HG03571 (cell line): ENCODE data around the gene CCDC57.
"Not testable (repeated sequence)": the region's sequence is repeated elsewhere in the genome, so short reads cannot be mapped to it uniquely, and the experiment has no call there.

Experiments
- ATAC-seq: cut with Tn5 transposase; IDR thresholded peaks from one replicate; pipeline ENCODE4 v1.9.1; 2021; ENCODE audit not compliant: unreplicated experiment

CCDC57 gene

DNA sequence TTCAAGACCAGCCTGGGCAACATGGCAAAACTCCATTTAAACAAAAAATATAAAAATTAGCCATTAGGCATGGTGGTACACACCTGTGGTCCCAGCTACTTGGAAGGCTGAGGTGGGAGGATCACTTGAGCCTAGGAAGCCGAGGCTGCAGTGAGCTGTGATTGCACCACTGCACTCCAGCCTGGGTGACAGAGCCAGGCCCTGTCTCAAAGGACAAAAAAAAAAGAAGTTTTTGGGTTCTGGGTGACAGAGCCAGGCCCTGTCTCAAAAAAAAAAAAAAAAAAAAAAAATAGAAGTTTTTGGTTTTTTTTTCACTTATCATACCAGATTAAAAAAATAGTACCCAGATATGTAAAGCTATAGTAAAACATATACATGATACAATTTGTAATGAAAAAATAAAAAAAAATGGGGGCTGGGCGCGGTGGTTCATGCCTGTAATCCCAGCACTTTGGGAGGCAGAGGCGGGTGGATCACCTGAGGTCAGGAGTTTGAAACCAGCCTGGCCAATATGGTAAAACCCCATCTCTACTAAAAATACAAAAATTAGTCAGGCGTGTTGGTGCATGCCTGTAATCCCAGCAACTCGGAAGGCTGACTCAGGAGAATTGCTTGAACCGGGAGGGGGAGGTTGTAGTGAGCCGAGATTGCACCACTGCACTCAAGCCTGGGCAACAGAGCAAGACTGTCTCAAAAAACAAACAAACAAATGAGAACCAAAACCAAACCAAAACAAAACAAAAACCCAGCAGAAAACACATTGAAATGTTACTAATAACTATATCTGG is 79.3 kb downstream of the CCDC57 start:
- not testable (repeated sequence) for ATAC-seq

DNA sequence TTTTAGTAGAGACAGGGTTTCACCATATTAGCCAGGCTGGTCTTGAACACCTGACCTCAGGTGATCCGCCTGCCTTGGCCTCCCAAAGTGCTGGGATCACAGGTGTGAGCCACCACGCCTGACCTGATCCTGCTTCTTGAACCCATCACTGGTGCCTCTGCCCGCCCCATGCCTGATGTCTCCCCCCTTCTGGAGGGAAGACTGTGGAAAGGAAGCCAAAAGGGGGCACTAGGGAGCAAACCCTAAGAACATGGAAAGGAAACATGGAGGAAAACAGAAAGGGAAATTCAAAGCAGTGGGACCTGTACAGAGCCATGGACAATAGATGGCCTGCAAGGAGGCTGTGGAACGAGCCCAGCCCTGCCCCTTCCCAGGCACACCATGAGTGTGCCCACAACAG is 83.5 kb downstream of the CCDC57 start:
- no peak for ATAC-seq

DNA sequence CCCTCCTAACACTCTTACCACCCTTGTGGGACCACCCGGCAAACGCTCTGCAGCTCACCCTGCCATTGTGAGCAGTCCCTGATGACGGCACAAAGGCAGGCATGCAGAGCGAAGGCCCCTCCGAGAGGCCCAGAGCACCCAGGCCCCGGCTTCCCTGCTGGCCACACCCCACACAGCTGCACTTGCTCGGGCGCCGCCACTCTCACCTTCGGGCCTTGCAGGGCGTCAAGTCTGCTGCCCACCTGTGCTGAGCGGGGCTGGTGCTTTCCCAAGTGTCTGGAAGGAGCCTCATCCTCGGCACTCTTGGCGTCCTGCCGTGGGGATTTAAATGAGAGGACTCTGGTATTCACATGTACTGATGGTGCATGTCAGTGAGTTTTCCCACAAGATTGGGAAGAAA is 84.4 kb downstream of the CCDC57 start:
- ATAC-seq: no peak

DNA sequence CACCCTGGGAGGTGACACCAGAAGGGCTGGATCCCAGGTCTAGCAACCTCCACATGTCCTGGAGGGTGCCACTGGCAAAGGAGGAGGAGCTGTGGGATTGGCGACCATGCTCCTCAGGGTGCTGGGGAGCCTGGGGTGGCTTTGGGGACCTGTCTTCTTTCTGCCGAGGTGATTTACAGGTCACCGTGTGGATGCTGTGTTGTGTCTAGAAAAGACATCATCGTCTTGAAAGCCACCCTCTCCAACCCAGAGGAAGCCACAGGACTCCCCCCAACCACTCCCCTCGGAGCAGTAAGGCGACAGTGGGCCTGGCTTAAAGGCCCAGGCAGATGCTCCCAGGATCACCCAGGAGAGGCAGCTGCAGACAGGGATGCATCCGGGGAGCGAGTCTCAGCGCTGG is 84.9 kb downstream of the CCDC57 start:
- no peak for ATAC-seq

DNA sequence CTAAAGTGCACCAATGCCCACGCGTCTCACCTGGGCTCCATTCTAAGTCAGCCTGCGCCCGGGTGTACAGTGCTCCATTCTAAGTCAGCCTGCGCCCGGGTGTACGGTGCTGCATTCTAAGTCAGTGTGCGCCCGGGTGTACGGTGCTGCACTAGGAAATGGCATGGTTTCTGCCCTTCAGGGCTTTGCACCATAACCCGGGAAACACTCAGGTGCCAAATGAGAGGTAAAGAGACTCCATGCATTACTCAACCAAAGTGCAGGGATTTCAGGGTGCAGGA is 85.4 kb downstream of the CCDC57 start:
- no peak for ATAC-seq

DNA sequence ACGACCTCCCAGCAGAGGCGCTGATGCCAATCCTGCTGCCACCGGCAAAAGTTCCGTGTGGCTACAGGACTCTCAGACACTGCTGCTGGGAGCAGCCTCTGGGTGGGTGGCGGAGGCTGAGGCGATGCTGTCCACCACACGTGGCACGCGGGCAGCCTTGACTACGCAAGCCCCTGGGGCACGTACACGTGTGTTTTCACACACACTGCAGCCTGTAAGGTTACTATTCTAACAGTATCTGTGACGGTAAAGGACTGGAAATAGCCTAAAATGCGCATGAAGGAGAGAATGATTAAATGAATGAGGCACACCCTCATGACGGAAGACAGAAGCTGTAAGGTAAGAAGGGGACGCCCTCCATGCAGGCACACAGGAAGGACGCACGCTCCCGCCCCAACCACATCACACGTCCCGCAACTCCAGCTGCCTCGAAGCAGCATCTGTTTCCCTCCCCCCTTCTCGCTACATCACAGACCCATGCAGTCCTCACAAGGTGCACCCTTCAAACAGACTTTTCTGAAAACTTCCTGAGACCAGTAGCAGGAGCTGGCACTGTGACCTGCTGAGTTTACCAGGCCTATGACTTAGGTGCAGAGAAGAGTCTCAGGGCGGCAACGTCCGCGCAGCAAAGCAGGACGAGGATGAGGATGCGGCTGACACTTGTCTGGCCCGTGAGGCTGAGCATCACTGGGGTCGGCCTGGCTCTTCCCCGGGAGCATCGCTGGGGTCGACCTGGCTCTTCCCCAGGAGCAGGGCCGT is 85.9 kb downstream of the CCDC57 start:
- no peak for ATAC-seq

DNA sequence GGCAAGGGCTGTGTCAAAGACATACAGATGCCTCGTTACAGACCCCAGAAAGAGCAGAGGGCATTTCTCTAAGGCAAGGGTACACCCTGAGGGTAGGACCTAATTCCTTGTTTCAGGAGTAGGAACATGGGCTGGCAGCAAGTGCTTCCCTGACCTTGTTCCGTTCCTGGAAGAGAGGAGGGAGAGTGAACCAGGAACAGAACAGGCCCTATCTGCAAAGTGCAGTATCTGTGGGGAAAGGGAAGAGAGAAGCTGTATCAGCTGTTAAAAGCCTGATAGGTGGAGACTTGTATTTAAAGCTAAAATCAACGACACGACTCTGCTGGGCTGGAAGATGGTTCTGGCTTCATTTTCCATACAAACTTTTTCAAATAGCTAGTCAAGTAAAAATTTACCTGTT is 88.5 kb downstream of the CCDC57 start:
- no peak for ATAC-seq

DNA sequence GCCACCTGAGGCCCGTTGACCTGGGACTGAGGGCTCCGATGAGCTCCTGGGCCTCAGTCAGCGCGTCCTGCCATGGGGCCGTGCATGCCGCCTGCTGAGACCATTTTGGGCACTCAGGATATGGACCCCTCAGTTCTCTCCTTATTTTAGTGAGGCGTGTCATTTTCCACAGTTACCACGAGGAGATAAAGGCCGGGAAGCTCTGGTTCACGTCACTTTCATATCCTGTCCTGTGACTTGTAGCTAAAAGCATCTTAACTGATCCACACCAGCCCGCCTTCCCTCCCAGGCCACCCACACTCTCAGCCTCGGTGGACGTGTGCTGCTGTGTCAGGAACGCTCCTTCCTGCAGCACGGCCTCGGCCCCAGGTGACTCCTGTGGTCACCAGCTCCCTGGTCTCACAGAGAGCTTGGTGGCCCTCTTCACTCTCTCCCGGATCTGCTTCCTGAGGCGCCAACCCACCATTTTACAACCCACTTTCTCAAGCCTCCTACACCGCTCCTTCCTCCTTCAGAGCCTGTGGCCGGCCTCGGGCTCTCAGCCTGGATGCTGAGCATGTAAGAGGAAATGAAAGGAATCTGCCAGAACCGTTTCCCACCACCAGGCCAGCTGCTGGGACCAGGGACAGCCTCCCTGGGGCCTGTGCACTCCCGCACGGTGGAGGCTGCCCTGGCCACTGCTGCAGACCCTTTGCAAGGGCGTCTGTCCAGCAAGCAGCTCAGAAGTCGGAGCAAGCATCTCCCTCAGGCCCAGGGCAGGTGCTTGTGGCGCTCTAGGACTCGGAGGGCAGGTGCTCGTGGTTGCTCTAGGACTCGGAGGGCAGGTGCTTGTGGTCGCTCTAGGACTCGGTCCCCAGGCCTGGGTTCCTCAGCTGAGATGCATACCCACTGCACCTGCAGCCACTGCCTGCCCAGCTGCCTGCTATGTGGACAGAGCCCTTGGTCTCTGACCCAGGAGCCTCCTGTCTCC is 90.7 kb downstream of the CCDC57 start:
- ATAC-seq: no peak

DNA sequence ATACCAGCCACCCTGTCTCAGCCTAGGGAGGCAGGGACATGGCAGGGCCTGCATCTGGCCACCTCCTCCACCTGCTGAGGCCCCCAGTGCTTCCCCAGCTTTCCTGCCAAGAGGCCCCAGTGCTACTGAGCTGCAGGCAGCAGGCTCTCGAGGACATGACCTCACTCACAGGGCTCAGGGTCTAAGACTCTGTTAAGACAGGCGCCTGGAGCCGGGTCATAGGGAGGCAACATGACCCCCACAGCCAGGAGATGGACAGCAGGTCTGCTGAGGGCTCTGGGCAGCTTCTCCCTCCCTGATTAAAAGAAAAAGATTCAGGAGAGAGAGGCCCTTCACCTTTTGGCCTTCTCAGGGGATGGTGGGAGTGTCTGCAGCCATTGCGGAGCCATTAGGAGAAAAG is 91.4 kb downstream of the CCDC57 start:
- ATAC-seq: no peak

DNA sequence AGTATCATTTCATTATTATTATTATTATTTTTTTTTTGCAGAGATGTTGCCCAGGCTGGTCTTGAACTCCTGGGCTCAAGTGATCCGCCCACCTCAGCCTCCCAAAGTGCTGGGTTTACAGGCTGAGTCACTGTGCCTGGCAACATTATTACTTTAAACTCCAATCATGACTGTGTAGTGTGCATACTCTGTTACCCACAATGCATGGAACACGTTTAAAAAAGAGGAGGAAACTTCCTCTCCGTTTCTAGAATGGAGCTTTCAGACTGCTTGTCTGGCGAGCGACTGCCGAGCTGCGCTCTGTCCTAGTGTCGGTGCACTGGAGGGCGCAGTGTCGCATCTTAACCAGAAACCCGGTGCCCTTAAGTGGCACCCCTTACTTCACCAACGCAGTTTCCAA is 92.5 kb downstream of the CCDC57 start:
- no peak for ATAC-seq

DNA sequence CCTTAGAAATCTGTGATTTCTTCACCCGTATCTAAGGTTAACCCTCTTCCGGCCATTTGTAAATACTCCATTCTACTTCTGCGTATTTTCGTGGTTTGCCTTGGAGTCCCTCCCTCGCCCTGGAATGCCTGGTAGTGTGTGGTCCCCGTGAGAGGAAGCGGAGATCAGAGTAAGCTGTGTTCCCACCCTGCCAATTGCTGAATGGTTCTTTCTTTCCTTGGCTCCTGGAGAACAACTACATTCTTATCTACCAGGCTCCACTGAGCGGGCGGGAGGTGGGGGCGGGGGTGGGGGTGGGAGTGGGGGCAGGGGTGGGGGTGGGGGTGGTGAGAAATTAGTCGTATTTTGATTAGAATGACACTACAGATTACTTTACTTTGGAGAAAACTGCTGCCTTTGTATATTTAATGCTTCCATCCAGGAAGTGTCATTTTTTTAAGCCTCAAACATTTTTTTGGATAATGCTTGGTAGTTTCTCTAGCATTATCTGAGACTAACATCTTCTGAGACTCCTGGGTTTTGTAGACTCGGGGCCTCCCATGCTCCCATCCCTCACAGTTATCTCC is 93.7 kb downstream of the CCDC57 start:
- no peak for ATAC-seq

DNA sequence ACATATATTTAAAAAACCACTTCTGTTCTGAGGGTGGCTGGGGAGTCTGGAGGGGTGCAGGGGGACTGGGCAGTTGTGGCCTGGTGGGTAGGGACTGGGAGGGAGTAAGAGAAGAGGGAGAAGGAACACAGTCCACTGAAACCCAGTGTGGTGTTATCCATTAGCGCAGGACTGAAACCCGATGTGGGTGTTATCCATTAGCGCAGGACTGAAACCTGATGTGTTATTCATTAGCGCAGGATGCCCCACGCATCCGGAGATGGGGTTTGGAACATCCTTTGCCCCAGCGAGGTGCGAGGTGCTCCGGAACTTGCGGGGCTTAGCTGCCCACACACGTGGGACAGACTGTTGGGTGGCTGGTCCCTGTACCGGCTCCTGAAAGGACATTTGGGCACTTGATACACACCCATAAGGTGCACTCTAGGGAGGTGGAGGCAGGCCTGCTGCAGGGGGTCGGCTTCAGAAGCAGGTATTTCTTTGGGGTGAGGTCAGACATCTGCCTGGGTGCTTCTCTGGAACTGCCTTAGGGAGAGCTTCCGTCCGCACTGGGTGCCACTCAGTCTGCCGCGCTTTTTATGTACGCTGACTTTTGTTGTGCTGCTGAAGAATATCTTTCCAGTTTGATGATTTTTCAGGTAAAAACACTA is 94.4 kb downstream of the CCDC57 start:
- no peak for ATAC-seq

DNA sequence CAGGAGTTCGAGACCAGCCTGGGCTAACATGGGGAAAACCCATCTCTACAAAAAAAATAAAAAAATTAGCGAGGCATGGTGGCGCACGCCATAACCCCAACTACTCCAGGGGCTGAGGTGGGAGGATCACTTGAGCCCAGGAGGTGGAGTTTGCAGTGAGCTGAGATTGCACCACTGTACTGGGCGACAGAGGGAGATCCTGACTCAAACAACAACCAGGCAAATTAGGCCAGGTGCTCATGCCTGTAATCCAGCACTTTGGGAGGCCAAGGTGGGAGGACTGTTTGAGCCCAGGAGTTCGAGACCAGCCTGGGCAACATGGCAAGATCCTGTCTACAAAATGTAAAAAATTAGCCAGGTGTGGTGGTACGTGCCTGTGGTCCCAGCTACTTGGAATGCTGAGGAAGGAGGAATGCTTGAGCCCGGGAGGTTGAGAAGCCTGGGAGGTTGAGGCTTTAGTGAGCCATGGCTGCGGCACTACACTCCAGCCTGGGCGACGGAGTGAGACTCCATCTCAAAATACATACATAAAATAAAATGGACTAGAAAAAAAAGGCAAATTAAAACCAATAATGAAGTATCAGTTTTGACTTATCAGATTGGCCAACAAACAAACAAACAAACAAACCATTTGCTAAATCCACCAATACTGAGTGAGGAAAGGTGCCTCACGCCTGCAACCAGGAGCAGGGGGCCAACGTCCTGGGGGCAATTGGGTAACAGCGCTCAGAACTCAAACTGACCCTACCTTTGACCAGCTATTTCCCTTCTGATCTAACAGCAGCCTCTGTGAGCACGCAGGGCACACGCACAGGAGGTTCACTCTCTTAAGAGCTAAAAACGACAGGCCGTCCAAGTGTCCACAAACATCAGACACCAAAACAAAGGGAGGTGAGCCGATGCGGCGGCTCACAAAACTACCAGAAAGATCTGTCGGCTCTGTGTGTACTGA is 95.2 kb downstream of the CCDC57 start:
- ATAC-seq: no peak

DNA sequence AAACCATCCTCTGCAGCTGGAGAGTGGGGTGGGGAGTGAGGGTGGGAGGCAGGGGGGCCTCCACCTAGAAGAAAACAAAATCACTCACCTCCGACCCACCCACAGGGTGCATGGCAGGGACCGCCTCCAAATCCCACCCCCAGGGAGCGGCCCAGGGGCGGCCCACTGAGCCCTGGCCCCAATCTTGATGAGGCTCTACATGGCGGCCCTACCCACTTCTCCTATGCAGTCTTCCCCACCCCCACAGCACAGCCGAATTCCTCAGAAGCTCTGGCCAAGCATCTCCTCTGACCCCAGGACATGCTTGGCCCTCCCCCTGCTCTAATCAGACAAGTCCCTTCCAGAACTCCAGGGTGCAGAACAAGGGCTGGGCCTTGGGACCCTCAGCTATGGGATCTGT is 96.4 kb downstream of the CCDC57 start:
- ATAC-seq: no peak

DNA sequence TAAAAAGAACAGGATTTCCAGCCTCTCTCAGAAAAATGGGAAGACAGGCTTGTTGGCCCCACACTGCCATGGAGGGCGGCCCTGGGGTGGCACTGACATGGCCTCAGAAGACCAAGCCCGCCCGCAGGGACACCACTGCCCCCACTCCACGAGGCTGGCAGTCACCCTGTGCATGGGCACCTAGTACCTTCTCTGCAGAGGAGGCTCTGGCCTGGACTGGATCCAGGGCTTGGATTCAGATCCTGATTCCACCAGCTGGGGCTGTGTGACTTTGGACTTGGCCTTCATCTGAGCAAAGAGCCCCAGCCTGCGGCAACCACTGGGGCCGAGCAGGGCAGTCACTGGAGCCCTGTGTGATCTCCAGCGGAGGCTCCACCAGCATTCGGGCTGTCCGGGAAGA is 97.8 kb downstream of the CCDC57 start:
- no peak for ATAC-seq

DNA sequence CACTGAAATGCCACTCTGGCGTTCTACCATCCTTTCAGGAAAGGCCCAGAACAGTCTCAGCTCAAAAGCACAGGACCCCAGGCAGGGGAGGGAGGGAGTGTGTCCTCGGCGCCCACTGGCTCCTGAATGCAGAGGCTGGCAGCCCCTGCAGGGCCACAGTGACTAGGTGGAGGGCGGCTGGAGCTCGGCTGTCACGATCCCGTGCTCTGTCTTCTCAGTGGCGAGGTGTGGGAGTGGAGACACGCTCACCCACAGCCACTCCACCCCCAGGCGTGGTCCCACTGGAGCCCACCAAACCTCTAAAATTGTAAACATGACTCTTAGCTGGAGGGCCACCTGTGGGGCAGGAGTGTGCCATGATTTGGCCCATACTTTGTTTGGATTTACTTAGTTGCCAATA is 98.2 kb downstream of the CCDC57 start:
- ATAC-seq: no peak

DNA sequence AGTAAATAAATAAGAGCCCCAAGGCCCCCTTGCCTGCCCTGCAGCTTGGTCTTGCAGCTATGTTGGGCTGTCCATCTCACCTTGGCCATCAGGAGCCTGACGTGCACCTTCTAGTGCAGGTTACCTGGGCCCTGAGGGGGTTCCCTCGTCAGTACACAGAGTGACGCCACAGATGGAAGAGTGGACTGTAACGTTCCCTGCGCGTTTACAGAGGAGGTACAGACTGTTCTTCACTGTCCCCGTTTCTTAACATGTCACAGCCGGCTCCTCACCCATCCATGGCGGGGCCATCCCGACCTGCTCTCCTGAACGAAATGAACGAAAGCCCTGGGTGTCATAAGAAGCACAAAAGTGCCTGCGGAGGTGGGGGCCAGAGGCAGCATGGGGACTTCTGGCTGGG is 98.7 kb downstream of the CCDC57 start:
- no peak for ATAC-seq

DNA sequence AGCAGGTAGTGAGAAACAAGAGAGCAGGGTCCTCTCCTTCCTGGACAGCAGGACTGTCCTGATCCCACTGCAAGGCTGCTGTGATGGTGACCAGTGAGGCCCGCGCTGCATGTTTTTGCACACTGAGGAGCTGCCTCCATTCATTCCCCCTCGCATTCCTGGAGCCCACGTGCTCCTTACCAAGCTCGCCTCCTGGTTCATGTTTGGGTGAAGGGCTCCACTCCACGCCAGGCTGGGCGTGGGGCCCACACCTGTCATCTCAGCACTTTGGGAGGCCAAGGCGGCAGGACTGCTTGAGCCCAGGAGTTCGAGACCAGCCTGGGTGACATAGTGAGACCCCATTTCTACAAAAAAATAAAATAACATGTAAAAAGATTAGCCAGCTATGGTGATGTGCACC is 99.2 kb downstream of the CCDC57 start:
- ATAC-seq: no peak

DNA sequence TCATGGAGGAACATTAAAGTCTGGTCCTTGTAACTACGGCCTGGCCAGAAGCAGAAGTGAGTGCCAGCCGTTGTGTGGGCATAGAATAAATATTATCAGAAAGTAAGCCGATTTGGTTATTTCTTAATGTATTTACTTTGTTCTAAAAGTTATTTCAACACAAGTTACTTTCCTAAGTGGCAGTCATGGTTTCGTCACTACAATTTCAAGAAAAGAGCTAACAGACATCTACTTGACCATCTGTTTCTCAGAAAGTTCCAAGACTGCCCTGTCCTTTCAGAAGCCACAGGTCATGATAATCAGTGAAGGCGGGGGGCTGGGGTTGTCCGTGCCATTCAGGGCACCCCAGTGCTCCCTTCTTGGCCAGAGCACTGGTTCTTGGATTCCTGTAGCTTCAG is 99.7 kb downstream of the CCDC57 start:
- ATAC-seq: no peak
